Loucy (cell line): ENCODE data around the gene ELMOD2.

ENCODE experiments used
- EZH2phosphoT487 ChIP-seq: fragments of 200-600 bp; IDR thresholded peaks from 2 replicates; pipeline ENCODE4 v1.6.1; 2018; ENCODE audit warnings: antibody characterized with exemption, mild to moderate bottlenecking, moderate library complexity, borderline replicate concordance
- TF ChIP-seq, protein P1 (sequence below): fragments of 200-600 bp; sonication (generic); conservative IDR thresholded peaks from 2 replicates; pipeline ENCODE4 v1.5.1; 2014; ENCODE audit warnings: mild to moderate bottlenecking, antibody characterized with exemption, low read length

DNA sequence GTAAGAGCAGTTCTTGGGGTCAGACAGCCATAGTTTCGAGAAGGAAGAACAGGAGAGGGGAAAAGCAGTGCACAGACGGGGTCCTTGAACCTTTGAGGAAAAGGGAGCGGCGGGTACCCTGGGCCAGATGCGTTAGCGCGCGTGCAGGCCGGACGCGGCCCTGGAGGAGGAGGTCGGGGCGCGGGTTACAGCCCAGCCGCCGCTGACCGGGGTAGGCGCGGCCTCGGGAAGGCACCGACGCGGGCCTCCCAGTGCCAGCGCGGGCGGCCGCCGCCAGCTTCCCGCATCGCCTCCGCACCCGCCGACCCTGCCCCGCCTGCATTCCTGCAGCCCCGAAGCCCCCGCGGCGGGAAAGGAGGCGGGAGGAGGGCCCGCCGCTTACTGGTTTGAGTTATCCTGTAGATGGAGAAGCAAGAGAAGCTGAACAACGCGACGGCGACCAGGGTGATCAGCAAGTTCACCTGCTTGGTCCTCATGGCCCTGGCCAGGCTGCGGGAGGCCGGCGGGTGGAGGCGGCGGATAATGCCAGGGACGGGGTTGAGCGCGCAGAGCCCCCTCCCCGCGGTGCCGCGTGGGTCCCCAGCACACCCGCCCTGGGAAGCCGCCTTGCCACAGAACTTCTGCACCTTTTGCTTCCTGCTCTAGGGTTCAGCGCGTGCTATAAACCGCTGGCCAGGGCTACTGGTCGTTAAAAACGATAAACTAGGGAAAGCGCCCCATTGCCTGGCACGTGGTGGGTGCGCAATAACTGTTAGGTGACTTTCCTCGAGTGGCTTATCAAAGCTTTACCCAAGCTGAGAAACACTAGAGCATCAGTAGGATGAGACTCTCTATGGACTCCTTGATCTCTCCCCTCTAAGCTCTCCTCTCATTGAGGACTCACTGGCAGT lies 26.0 kb upstream of the ELMOD2 start, which contains the start of gene MGAT4D:
- TF ChIP-seq, protein P1, sequence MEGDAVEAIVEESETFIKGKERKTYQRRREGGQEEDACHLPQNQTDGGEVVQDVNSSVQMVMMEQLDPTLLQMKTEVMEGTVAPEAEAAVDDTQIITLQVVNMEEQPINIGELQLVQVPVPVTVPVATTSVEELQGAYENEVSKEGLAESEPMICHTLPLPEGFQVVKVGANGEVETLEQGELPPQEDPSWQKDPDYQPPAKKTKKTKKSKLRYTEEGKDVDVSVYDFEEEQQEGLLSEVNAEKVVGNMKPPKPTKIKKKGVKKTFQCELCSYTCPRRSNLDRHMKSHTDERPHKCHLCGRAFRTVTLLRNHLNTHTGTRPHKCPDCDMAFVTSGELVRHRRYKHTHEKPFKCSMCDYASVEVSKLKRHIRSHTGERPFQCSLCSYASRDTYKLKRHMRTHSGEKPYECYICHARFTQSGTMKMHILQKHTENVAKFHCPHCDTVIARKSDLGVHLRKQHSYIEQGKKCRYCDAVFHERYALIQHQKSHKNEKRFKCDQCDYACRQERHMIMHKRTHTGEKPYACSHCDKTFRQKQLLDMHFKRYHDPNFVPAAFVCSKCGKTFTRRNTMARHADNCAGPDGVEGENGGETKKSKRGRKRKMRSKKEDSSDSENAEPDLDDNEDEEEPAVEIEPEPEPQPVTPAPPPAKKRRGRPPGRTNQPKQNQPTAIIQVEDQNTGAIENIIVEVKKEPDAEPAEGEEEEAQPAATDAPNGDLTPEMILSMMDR: no peak
- no peak for TF ChIP-seq EZH2phosphoT487
